HCT116 (cell line): Measurements from ENCODE around the gene SLC10A7.

Experiments
- ATF3 ChIP-seq: IDR thresholded peaks from 2 replicates; pipeline ENCODE4 v1.6.1; 2012
- CEBPB ChIP-seq: IDR thresholded peaks from 2 replicates; pipeline ENCODE4 v1.6.1; 2012; ENCODE audit warnings: low read depth
- EZH2 ChIP-seq: fragments of 200-600 bp; sonication (generic); IDR thresholded peaks from 2 replicates; pipeline ENCODE4 v1.6.1; 2017; ENCODE audit warnings: antibody characterized with exemption, mixed run types
- EZH2phosphoT487 ChIP-seq: fragments of 200-600 bp; IDR thresholded peaks from 2 replicates; pipeline ENCODE4 v1.6.1; 2018; ENCODE audit warnings: antibody characterized with exemption, borderline replicate concordance
- JUND ChIP-seq: IDR thresholded peaks from 2 replicates; pipeline ENCODE4 v1.6.1; 2012
- POLR2A ChIP-seq: IDR thresholded peaks from 2 replicates; pipeline ENCODE4 v1.7.0; 2011; ENCODE audit warnings: borderline replicate concordance; ENCODE audit not compliant: insufficient read depth, insufficient read length; ENCODE audit errors: extremely low read depth
- POLR2AphosphoS5 ChIP-seq: IDR thresholded peaks from 2 replicates; pipeline ENCODE4 v1.6.1; 2011; ENCODE audit warnings: mild to moderate bottlenecking, low read depth, low read length, moderate library complexity
- RAD21 ChIP-seq: IDR thresholded peaks from 2 replicates; pipeline ENCODE4 v1.6.1; 2012; ENCODE audit warnings: low read depth, mild to moderate bottlenecking
- YY1 ChIP-seq: IDR thresholded peaks from 2 replicates; pipeline ENCODE4 v1.6.1; 2011; ENCODE audit warnings: low read length, low read depth, moderate library complexity, mild to moderate bottlenecking; ENCODE audit not compliant: insufficient replicate concordance; ENCODE audit errors: extremely low read depth
- TF ChIP-seq, protein P1 (sequence below), 3 experiments: fragments of 200-600 bp in 1 of 3; sonication (generic) in 1 of 3; IDR thresholded peaks in 2 of 3; conservative IDR thresholded peaks in 1 of 3; 2 replicates each; pipeline ENCODE4 v1.5.1; 2012 to 2017; ENCODE audit warnings: low read depth in 2 of 3, low read length in 2 of 3, antibody characterized with exemption in 1 of 3, borderline replicate concordance in 1 of 3, control low read depth in 1 of 3, mild to moderate bottlenecking in 1 of 3, mixed read lengths in 1 of 3, mixed run types in 1 of 3, moderate library complexity in 1 of 3; ENCODE audit not compliant: insufficient read depth in 1 of 3
- TF ChIP-seq, protein P2 (sequence below): IDR thresholded peaks from 2 replicates; pipeline ENCODE4 v1.6.1; 2012; ENCODE audit warnings: low read depth

DNA sequence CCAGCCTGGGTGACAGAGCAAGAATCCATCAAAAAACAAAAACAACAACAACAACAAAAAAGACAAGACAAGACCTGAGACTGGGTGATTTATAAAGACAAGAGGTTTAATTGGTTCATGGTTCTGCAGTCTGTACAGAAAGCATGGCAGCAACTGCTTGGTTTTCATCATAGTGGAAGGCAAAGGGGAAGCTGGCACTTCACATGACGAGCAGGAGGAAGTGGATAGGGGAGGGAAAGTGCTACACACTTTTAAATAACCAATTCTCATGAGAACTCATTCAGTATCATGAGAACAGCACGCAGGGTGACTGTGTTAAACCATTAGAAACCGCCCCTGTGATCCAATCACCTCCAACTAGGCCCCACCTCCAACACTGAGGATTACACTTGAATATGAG, 28.4 kb upstream of the SLC10A7 start:
- TF ChIP-seq RAD21, result no peak
- no peak for TF ChIP-seq EZH2
- TF ChIP-seq, protein P1, sequence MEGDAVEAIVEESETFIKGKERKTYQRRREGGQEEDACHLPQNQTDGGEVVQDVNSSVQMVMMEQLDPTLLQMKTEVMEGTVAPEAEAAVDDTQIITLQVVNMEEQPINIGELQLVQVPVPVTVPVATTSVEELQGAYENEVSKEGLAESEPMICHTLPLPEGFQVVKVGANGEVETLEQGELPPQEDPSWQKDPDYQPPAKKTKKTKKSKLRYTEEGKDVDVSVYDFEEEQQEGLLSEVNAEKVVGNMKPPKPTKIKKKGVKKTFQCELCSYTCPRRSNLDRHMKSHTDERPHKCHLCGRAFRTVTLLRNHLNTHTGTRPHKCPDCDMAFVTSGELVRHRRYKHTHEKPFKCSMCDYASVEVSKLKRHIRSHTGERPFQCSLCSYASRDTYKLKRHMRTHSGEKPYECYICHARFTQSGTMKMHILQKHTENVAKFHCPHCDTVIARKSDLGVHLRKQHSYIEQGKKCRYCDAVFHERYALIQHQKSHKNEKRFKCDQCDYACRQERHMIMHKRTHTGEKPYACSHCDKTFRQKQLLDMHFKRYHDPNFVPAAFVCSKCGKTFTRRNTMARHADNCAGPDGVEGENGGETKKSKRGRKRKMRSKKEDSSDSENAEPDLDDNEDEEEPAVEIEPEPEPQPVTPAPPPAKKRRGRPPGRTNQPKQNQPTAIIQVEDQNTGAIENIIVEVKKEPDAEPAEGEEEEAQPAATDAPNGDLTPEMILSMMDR (IDR thresholded peaks at IDR 0.05 in 2 of 3, conservative IDR thresholded peaks at IDR 0.05 in 1 of 3; ENCODE audit: borderline replicate concordance in 1 of 3, insufficient read depth in 1 of 3, low read depth in 2 of 3, low read length in 2 of 3), result no peak
- TF ChIP-seq POLR2A, result no peak
- no peak for TF ChIP-seq POLR2AphosphoS5
- TF ChIP-seq YY1, result no peak
- TF ChIP-seq EZH2phosphoT487, result no peak
- TF ChIP-seq ATF3, result no peak
- TF ChIP-seq, protein P2, sequence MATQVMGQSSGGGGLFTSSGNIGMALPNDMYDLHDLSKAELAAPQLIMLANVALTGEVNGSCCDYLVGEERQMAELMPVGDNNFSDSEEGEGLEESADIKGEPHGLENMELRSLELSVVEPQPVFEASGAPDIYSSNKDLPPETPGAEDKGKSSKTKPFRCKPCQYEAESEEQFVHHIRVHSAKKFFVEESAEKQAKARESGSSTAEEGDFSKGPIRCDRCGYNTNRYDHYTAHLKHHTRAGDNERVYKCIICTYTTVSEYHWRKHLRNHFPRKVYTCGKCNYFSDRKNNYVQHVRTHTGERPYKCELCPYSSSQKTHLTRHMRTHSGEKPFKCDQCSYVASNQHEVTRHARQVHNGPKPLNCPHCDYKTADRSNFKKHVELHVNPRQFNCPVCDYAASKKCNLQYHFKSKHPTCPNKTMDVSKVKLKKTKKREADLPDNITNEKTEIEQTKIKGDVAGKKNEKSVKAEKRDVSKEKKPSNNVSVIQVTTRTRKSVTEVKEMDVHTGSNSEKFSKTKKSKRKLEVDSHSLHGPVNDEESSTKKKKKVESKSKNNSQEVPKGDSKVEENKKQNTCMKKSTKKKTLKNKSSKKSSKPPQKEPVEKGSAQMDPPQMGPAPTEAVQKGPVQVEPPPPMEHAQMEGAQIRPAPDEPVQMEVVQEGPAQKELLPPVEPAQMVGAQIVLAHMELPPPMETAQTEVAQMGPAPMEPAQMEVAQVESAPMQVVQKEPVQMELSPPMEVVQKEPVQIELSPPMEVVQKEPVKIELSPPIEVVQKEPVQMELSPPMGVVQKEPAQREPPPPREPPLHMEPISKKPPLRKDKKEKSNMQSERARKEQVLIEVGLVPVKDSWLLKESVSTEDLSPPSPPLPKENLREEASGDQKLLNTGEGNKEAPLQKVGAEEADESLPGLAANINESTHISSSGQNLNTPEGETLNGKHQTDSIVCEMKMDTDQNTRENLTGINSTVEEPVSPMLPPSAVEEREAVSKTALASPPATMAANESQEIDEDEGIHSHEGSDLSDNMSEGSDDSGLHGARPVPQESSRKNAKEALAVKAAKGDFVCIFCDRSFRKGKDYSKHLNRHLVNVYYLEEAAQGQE, result no peak
- TF ChIP-seq JUND, result no peak
- no peak for TF ChIP-seq CEBPB
